GM21737 (cell line): ENCODE measurements around the gene RAI1.

ENCODE experiments used
- ATAC-seq: cut with Tn5 transposase; IDR thresholded peaks from one replicate; pipeline ENCODE4 v1.9.1; 2021; ENCODE audit warnings: mild to moderate bottlenecking, moderate library complexity; ENCODE audit not compliant: unreplicated experiment

Gene RAI1

GRCh38 chr17:17780922-17781590 lies 99.8 kb downstream of the RAI1 start:
- ATAC-seq = no peak

GRCh38 chr17:17781591-17782496 lies 100.6 kb downstream of the RAI1 start:
- no peak for ATAC-seq

GRCh38 chr17:17782523-17783115 lies 101.4 kb downstream of the RAI1 start:
- ATAC-seq = no peak

- no peak for ATAC-seq
Observed at GRCh38 chr17:17783116-17783824, 102.0 kb downstream of the RAI1 start.

GRCh38 chr17:17783825-17784656 lies 102.8 kb downstream of the RAI1 start:
- ATAC-seq = no peak

GRCh38 chr17:17784657-17785267 lies 103.5 kb downstream of the RAI1 start:
- no peak for ATAC-seq

GRCh38 chr17:17785407-17785806 lies 104.1 kb downstream of the RAI1 start:
- ATAC-seq = no peak

GRCh38 chr17:17786998-17787397 lies 105.7 kb downstream of the RAI1 start:
- no peak for ATAC-seq

- no peak for ATAC-seq
Observed at GRCh38 chr17:17787568-17787967, 106.3 kb downstream of the RAI1 start.

- no peak for ATAC-seq
Observed at GRCh38 chr17:17788967-17789366, 107.7 kb downstream of the RAI1 start.

- ATAC-seq = no peak
Observed at GRCh38 chr17:17789410-17789809, 108.2 kb downstream of the RAI1 start.

GRCh38 chr17:17789828-17790636 lies 108.8 kb downstream of the RAI1 start:
- ATAC-seq = no peak

GRCh38 chr17:17790637-17791464 lies 109.6 kb downstream of the RAI1 start:
- no peak for ATAC-seq

GRCh38 chr17:17792037-17792550 lies 110.8 kb downstream of the RAI1 start:
- no peak for ATAC-seq

- no peak for ATAC-seq
Observed at GRCh38 chr17:17792551-17793377, 111.5 kb downstream of the RAI1 start.

GRCh38 chr17:17793378-17794214 lies 112.3 kb downstream of the RAI1 start:
- ATAC-seq = no peak
